H1 (cell line): ENCODE measurements around the gene AAMDC. TPM values are rescaled to one million over a fixed set of nuclear protein-coding genes. Genes with fewer than 3 reads are reported as not detected.

ENCODE experiments used
- BACH1 ChIP-seq: IDR thresholded peaks from 2 replicates; pipeline ENCODE4 v1.6.1; 2012; ENCODE audit warnings: low read length, improper control_type of control experiment
- CBX5 ChIP-seq: fragments of 300-800, 300-1000 bp; sonication (generic); IDR thresholded peaks from 2 replicates; pipeline ENCODE4 v1.7.1; 2016; ENCODE audit warnings: antibody characterized with exemption, low read length, low read depth
- CBX8 ChIP-seq: fragments of 300-800, 300-1000 bp; sonication (generic); IDR thresholded peaks from 2 replicates; pipeline ENCODE4 v1.7.1; 2016; ENCODE audit warnings: low read depth, low read length, borderline replicate concordance
- CHD7 ChIP-seq: fragments of 300-600 bp; sonication (generic); IDR thresholded peaks from 2 replicates; pipeline ENCODE4 v1.7.1; 2012; ENCODE audit warnings: low read length, moderate library complexity, mild to moderate bottlenecking, inconsistent platforms; ENCODE audit not compliant: insufficient replicate concordance
- EZH2 ChIP-seq: fragments of 200-600 bp; sonication (generic); IDR thresholded peaks from 2 replicates; pipeline ENCODE4 v1.7.1; 2012; ENCODE audit warnings: low read depth, mild to moderate bottlenecking, moderate library complexity, low read length, inconsistent platforms; ENCODE audit not compliant: severe bottlenecking
- HDAC6 ChIP-seq: IDR thresholded peaks from one replicate; pipeline ENCODE4 v1.7.1; 2012; ENCODE audit warnings: low read depth, mild to moderate bottlenecking, inconsistent platforms, low read length, moderate library complexity
- KDM5A ChIP-seq: fragments of 200-600 bp; IDR thresholded peaks from 2 replicates; pipeline ENCODE4 v1.7.1; 2012; ENCODE audit warnings: mild to moderate bottlenecking, low read length, inconsistent platforms, mixed read lengths
- PHF8 ChIP-seq: fragments of 200-600 bp; sonication (generic); conservative IDR thresholded peaks from 2 replicates; pipeline ENCODE4 v1.7.1; 2012; ENCODE audit warnings: low read depth, mild to moderate bottlenecking, inconsistent platforms, low read length, moderate library complexity
- RBBP5 ChIP-seq: IDR thresholded peaks from 2 replicates; pipeline ENCODE4 v1.7.1; 2012; ENCODE audit warnings: low read depth, mild to moderate bottlenecking, inconsistent platforms, low read length, moderate library complexity, borderline replicate concordance
- RXRA ChIP-seq: IDR thresholded peaks from 2 replicates; pipeline ENCODE4 v1.6.1; 2011; ENCODE audit warnings: low read depth, mild to moderate bottlenecking, low read length, moderate library complexity; ENCODE audit not compliant: insufficient read depth
- SIRT6 ChIP-seq: IDR thresholded peaks from one replicate; pipeline ENCODE4 v1.7.1; 2012; ENCODE audit warnings: low read length, inconsistent platforms
- SP4 ChIP-seq: IDR thresholded peaks from 2 replicates; pipeline ENCODE4 v1.6.1; 2012; ENCODE audit warnings: low read length, inconsistent platforms
- YY1 ChIP-seq: IDR thresholded peaks from 2 replicates; pipeline ENCODE4 v1.6.1; 2011; ENCODE audit warnings: low read depth, mild to moderate bottlenecking, low read length
- polyA plus RNA-seq, 7 experiments: library from polyadenylated mRNA; depleted of rRNA in 3 of 7; stranded (reverse) in 5 of 7; unstranded in 2 of 7; fragments of >200 nt in 5 of 7; fragments of 200-250 nt in 2 of 7; gene quantifications; 1 replicate in 5 of 7; 2 replicates in 1 of 7; 4 replicates in 1 of 7; pipeline versions ENCODE4 v1.2.1 to v1.2.3, GENCODE V29; 2011 to 2013; ENCODE audit warnings: missing spikeins in 2 of 7, mixed read lengths in 2 of 7
- total RNA-seq: library from RNA; stranded (reverse); fragmentation: NEBNext Ultra II Directional; extraction: Animal tissue kit (Norgen Biotek cat#: 25700); gene quantifications from 2 replicates; pipeline ENCODE4 v1.2.1, GENCODE V29; 2021

Gene AAMDC
- total and polyA plus RNA-seq, 2 of the 8 experiments (the other 6 are each of a cell fraction or from before 2014, with no cell fraction given): 17.2 to 19.5 TPM

GRCh38 chr11:77883775-77884174 lies 62.8 kb downstream of the AAMDC start (continued):
- TF ChIP-seq CHD7: no peak
- no peak for TF ChIP-seq EZH2
- TF ChIP-seq RXRA: no peak
- no peak for TF ChIP-seq CBX8
- no peak for TF ChIP-seq SIRT6
- no peak for TF ChIP-seq HDAC6
- TF ChIP-seq YY1: no peak
- no peak for TF ChIP-seq CBX5
- no peak for TF ChIP-seq SP4
- no peak for TF ChIP-seq KDM5A
- TF ChIP-seq BACH1: no peak
- TF ChIP-seq RBBP5: no peak
- TF ChIP-seq PHF8: no peak
